Renal cortex interstitium (tissue), 11 donors: ENCODE measurements around the gene ZBTB39. TPM values are rescaled to one million over a fixed set of nuclear protein-coding genes. Genes with fewer than 3 reads are reported as not detected.
"Not testable (repeated sequence)": the region's sequence is repeated elsewhere in the genome, so short reads cannot be mapped to it uniquely, and the experiment has no call there.

ENCODE experiments used
- DNase-seq, 11 donors: peaks; one replicate each; pipeline ENCODE4 v3.0.0-alpha.2; 2013; ENCODE audit warnings: low read depth in 9 of 11, low spot score in 4 of 11; ENCODE audit errors: extremely low read depth in 1 of 11
- polyA plus RNA-seq, 3 donors: library from polyadenylated mRNA; unstranded; fragments of 120-200 nt; gene quantifications; one replicate each; pipeline ENCODE4 v1.2.1, GENCODE V29; 2013; ENCODE audit not compliant: insufficient read length in 3 of 3

Gene ZBTB39
- polyA plus RNA-seq, 3 donors, result 10.3 to 13.2 (median 12.9) TPM

DNA sequence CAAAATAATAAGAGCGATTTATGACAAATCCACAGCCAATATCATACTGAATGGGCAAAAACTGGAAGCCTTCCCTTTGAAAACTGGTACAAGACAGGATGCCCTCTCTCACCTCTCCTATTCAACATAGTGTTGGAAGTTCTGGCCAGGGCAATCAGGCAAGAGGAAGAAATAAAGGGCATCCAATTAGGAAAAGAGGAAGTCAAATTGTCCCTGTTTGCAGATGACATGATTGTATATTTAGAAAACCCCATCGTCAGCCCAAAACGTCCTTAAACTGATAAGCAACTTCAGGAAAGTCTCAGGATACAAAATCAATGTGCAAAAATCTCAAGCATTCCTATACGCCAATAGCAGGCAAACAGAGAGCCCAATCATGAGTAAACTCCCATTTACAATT is 44.1 kb downstream of the ZBTB39 start:
- not testable (repeated sequence) for DNase-seq

DNA sequence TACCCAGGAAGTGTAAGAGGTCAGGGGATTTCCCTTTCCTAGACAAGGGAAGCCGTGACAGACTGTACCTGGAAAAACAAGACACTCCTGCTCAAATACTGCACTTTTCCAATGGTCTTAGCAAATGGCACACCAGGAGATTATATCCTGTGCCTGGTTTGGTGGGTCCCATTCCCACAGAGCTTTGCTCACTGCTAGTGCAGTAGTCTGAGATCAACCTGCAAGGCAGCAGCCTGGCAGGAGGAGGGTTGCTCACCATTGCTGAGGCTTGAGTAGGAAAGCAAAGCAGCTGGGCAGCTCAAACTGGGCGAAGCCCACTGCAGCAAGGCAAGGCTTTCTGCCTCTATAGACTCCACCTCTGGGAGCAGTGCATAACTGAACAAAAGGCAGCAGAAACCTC is 47.9 kb downstream of the ZBTB39 start:
- no peak for DNase-seq

DNA sequence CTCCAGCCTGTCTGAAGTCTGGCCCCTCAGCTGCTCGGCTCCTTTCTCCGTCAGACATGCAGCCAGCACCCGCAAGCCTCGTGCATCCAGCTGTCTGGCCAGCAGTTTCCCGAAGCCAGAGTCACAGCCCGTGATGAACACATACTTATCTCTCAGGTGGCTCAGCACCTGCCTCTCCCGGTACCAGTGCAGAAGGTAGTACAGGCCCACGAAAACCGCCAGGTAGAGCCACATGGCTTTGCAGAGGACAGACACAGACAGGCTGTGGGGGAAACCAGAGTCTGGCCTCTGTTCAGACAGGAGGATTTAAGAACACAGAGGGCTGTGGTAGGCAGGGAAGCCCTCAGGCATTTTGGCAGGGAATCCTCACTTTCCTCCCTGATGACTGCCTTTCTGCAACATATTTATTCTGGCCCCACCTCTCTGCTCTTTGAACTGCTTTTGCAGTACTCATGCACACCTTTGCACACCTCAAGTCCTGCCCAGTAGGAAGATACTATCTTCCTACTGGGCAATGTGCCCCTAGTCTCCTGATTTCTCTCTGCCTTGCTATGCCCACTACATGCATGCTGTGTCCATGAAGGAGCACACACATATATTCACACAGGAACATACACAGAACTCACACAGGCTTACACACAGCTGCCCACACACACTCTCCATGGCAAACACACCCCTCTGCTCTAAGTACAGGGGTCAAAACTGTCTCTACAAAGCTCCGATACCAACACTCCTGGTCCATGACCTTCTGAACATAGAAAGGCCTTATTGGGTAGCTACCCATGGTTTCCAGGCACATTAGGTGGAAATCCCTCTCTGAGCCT is 48.9 kb downstream of the ZBTB39 start, which contains the start of gene RDH16:
Gene RDH16 (minus strand): TSS at position 380 of the 824 bp plus-strand sequence. CDS start 146 bp downstream, at position 234.
- DNase-seq, result no peak

DNA sequence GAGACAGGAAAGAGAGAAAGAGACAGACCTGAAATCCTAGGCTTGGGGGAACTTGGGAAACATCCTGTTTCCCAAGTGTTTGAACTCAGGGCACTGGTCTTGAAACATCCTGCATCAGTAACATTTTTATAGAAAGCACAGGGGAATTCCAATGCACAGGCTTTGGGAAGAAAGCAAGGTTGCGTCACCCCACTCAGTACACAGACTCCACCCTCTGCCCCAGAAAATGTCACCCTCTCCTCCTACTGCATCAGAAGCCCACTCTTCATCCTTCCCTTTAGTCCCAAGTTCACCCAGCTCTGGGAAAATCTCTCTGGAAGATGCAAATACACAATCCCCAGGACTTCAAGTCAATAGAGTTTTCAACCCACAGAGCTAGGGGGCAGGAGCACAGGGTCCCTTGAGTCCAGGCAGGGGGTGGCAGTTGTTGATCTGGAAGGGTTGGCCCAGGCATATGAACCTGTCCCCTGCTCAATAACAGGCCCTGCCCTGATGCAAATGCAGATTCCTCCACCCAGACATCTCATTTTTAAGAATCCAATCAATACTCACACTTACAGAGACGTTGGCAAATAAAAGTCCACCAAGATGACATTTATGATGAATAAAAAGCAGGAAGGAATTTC is 50.6 kb downstream of the ZBTB39 start:
- no peak for DNase-seq

DNA sequence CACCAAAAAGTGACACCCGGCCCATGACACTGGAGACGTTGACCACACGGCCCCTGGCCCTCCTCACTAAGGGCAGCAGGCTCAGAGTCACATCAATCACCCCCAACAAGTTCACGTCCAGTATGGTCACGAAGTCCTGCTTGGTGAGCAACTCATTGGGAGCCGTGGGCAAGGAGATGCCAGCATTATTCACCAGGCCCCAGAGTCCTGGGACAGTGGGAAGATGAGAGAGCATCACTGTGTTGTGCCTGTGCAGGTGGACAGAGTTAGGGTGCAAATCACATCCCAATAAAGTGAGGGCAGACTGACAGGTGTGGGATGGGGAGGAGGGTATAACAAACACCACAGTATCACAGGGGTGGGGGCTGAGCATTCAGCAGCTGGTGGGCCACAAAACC is 51.4 kb downstream of the ZBTB39 start:
- DNase-seq, result no peak

DNA sequence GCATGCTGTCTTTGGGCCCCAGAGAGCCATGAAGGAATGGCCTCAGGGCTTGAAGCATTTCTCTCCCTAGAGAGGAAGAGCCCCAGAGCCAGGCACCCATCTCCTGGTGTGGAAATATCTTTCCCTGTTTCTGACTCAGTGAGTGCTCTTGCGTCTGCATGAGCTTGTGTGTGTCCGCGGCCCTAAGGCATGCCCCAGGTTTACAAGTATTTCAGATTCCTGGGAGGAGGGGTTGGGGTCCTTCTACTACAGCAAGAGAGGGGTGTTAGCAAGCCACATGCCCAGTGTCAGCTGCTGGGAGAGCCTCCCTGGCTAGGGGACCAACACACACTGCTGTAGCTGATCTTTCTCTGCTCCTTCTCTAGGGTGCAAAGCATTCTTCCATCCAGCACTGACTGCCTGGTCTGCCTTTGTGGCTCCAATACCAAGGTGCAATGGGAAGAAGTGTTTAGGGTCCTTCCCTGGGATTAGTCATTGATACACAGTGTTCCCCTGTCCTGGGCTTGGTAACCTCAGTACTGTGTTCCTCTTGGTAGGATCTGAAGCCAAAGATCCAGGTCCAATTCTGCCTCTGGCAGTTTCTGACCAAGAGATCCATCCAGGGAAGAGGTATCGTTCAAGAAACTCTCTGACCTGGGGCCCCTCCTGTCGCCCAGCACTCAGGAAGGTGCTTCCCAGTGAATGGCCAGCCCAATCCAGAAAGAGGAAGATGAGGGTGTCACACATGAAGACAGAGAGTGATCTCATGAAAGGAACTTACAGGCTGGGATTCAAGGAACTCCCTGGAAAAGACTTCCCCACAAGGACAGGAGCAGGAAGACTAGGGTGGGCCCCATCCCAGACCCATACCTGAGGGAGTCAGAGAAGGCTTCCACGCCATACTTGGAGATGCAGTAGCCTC is 52.0 kb downstream of the ZBTB39 start:
- DNase-seq, result no peak

DNA sequence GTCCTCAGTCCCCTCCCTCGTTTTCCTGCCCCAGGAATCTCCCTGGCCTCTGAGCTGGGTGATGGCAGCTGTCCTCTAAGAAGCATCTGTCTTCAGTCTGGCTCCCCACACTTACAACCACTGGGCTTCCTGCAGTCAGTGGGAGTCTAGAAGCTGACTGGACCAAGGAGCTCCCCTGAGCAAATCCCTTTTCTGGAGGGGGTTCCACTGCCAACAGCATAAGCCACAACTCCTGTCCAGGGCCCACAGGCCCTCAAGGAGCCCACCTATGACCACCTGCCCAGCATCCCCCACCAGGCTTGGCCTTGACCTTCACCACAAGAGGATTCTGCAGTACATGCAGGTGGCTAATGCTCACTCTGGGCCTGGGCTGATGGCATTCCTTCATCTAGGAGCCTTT is 53.0 kb downstream of the ZBTB39 start:
- DNase-seq, result no peak

DNA sequence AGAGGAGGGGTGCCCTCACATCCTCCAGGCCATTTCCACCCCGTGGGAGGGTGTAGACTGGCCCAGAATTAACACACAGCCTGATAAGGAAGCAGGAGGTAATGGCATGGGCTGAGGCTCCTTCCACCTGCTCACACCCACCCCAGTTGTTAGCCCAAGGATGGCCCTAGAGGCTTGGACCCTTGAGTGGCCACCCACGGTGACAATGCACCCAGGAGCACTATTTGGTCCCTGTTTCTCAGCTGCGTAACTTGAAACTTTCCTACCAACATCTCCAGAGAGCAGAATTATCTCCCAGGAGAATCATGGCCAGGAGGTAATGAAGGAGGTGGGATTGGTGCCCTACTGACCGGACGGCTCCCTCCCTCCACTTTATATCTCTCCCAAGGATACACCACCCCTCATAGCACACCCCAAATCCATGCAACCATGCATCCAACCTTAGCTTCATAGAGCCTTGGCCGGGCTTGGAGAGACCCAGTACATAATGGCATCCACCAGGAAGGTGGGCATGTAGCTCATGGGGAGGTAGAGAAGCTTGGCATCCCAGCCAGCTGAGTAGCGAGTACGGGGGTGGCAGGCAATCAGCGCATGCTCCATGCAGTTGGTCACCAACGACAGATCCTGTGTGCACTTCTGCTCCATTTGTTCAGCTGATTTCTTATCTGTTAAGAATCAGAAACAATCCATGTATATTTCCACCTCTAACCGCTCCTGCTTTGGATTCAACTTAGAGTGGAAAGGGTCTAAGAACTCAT is 54.6 kb downstream of the ZBTB39 start:
- DNase-seq, result no peak

DNA sequence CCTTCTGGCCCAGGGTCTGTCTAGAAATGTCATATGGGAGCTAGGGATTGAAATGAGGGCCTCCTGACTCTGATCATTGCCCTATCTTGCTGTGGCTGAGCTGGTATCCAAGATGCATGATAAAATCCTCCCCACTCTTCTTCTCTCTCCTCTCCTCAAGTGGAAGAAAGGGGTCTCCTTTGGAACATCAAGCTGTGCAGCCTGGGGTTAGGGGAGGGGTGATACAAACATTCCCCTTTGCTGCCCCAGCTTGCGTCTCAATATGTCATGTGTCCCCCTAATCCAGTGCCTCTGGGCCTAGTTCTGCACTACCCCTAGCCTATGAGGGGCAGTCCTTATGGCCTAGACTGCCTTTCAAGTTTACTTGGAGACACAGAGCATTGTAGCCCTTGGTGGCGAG is 57.5 kb downstream of the ZBTB39 start:
- DNase-seq, result no peak

Other genes starting within 250 kb of the ZBTB39 start
- gene HSD17B6, start 243.2 kb downstream of the ZBTB39 start, polyA plus RNA-seq, result 1 to 10 TPM; 1.0 to 1.1 (median 1.0) TPM
- under 1 TPM; 0.11 to 0.44 (median 0.22) TPM for gene SDR9C7, start 72.1 kb downstream of the ZBTB39 start, polyA plus RNA-seq
- 1 to 10 TPM in 1 of 3 donors, under 1 TPM in 2; 0.65 to 1.3 (median 0.75) TPM for gene RDH16, start 48.9 kb downstream of the ZBTB39 start, polyA plus RNA-seq
- 1 to 10 TPM in 1 of 3 donors, under 1 TPM in 2; 0.24 to 1.1 (median 0.47) TPM for gene TAC3, start 10.0 kb upstream of the ZBTB39 start, polyA plus RNA-seq
- under 1 TPM; 0.11 to 0.47 (median 0.20) TPM for gene MYO1A, start 43.6 kb upstream of the ZBTB39 start, polyA plus RNA-seq
- 10 to 100 TPM; 23.6 to 26.3 (median 25.9) TPM for gene NEMP1, start 72.2 kb upstream of the ZBTB39 start, polyA plus RNA-seq
- gene NAB2, start 82.6 kb upstream of the ZBTB39 start, polyA plus RNA-seq, result 10 to 100 TPM; 43.3 to 53.9 (median 52.3) TPM
- 100 to 1,000 TPM in 1 of 3 donors, 10 to 100 TPM in 2; 95.5 to 138 (median 97.6) TPM for gene STAT6, start 104.8 kb upstream of the ZBTB39 start, polyA plus RNA-seq
- gene LRP1, start 121.9 kb upstream of the ZBTB39 start, polyA plus RNA-seq, result 100 to 1,000 TPM in 1 of 3 donors, 10 to 100 TPM in 2; 60.9 to 106 (median 84.0) TPM
- gene LRP1-AS, start 141.1 kb upstream of the ZBTB39 start, polyA plus RNA-seq, result not detected
- gene NXPH4, start 210.2 kb upstream of the ZBTB39 start, polyA plus RNA-seq, result 1 to 10 TPM; 3.0 to 5.6 (median 4.2) TPM
- gene SHMT2, start 223.2 kb upstream of the ZBTB39 start, polyA plus RNA-seq, result 10 to 100 TPM; 69.1 to 86.6 (median 77.3) TPM
- gene STAC3, start 244.6 kb upstream of the ZBTB39 start, polyA plus RNA-seq, result 1 to 10 TPM; 5.2 to 8.0 (median 6.1) TPM